HEK293T (cell line): Measurements from ENCODE around the gene PIK3CB.
"Not testable (repeated sequence)": the region's sequence is repeated elsewhere in the genome, so short reads cannot be mapped to it uniquely, and the experiment has no call there.

Experiments used
- CTCF ChIA-PET: fragments of 350-600 bp; formaldehyde crosslinking; extraction: SDS; loops from one replicate; lab custom pipeline; 2021; ENCODE audit warnings: antibody characterized with exemption, inconsistent platforms; lab: Yijun Ruan, JAX
- POLR2A ChIA-PET: fragments of 350-600 bp; formaldehyde crosslinking; extraction: SDS; loops from one replicate; lab custom pipeline; 2020; ENCODE audit warnings: antibody characterized with exemption, inconsistent platforms; lab: Yijun Ruan, JAX
- DNase-seq: peaks from one replicate; pipeline ENCODE4 v3.0.0; 2012; ENCODE audit warnings: mixed read lengths; ENCODE audit errors: extremely low spot score
- ARNT ChIP-seq: fragments of 450-650 bp; IDR thresholded peaks from 2 replicates; pipeline ENCODE4 v1.6.1; 2017; ENCODE audit warnings: mild to moderate bottlenecking
- BHLHE40 ChIP-seq: fragments of 450-650 bp; IDR thresholded peaks from 2 replicates; pipeline ENCODE4 v1.6.1; 2016; ENCODE audit warnings: mild to moderate bottlenecking, moderate library complexity, borderline replicate concordance
- CTBP1 ChIP-seq: fragments of 450-650 bp; IDR thresholded peaks from 2 replicates; pipeline ENCODE4 v1.6.1; 2016; ENCODE audit warnings: borderline replicate concordance
- ELF4 ChIP-seq: fragments of 450-650 bp; IDR thresholded peaks from 2 replicates; pipeline ENCODE4 v1.6.1; 2017; ENCODE audit warnings: antibody characterized with exemption
- FOXA1 ChIP-seq: fragments of 450-650 bp; IDR thresholded peaks from 2 replicates; pipeline ENCODE4 v1.6.1; 2016; ENCODE audit warnings: mild to moderate bottlenecking
- FOXK2 ChIP-seq: fragments of 450-650 bp; IDR thresholded peaks from 2 replicates; pipeline ENCODE4 v1.6.1; 2016; ENCODE audit warnings: mild to moderate bottlenecking
- FOXM1 ChIP-seq: fragments of 450-650 bp; IDR thresholded peaks from 2 replicates; pipeline ENCODE4 v1.6.1; 2017; ENCODE audit warnings: mild to moderate bottlenecking, borderline replicate concordance
- HDGF ChIP-seq: fragments of 450-650 bp; IDR thresholded peaks from 2 replicates; pipeline ENCODE4 v1.6.1; 2017; ENCODE audit warnings: antibody characterized with exemption, borderline replicate concordance
- L3MBTL2 ChIP-seq: fragments of 450-650 bp; conservative IDR thresholded peaks from 2 replicates; pipeline ENCODE4 v1.6.1; 2016; ENCODE audit warnings: mild to moderate bottlenecking
- LEF1 ChIP-seq: fragments of 450-650 bp; IDR thresholded peaks from 2 replicates; pipeline ENCODE4 v1.6.1; 2017; ENCODE audit warnings: mild to moderate bottlenecking, borderline replicate concordance
- NFRKB ChIP-seq: fragments of 450-650 bp; IDR thresholded peaks from 2 replicates; pipeline ENCODE4 v1.6.1; 2016; ENCODE audit warnings: mild to moderate bottlenecking, moderate library complexity
- PKNOX1 ChIP-seq: fragments of 450-650 bp; IDR thresholded peaks from 2 replicates; pipeline ENCODE4 v1.6.1; 2016
- SP1 ChIP-seq: fragments of 450-650 bp; IDR thresholded peaks from 2 replicates; pipeline ENCODE4 v1.6.1; 2017
- SUZ12 ChIP-seq: fragments of 450-650 bp; IDR thresholded peaks from 2 replicates; pipeline ENCODE4 v1.6.1; 2016; ENCODE audit warnings: mild to moderate bottlenecking
- TARDBP ChIP-seq: fragments of 450-650 bp; IDR thresholded peaks from 2 replicates; pipeline ENCODE4 v1.6.1; 2016
- ZNF384 ChIP-seq: fragments of 450-650 bp; IDR thresholded peaks from 2 replicates; pipeline ENCODE4 v1.6.1; 2016

The PIK3CB gene

GRCh38 chr3:138799822-138800221 is 34.9 kb downstream of the PIK3CB start:
- no peak for DNase-seq
- ChIA-PET CTCF (no interaction called here), POLR2A (no interaction called here)
- TF ChIP-seq SUZ12: no peak
- TF ChIP-seq ZNF384: no peak
- no peak for TF ChIP-seq FOXK2
- TF ChIP-seq ELF4: no peak
- no peak for TF ChIP-seq LEF1
- TF ChIP-seq L3MBTL2: no peak
- TF ChIP-seq SP1: no peak
- no peak for TF ChIP-seq PKNOX1
- no peak for TF ChIP-seq TARDBP
- TF ChIP-seq ARNT: no peak
- no peak for TF ChIP-seq FOXM1
- no peak for TF ChIP-seq BHLHE40
- TF ChIP-seq FOXA1: no peak
- TF ChIP-seq HDGF: no peak
- TF ChIP-seq CTBP1: no peak
- no peak for TF ChIP-seq NFRKB

GRCh38 chr3:138797508-138798038 is 37.2 kb downstream of the PIK3CB start:
- ChIA-PET POLR2A (interaction anchor here (1.0 kb wide), 1 partner anchor 9 kb away, joined by 3 read pairs; no protein-coding TSS in a partner anchor), CTCF (interaction anchor here (1.2 kb wide), 1 partner anchor 118 kb away, joined by 3 read pairs; no protein-coding TSS in a partner anchor)
- TF ChIP-seq ELF4 (no peak), BHLHE40 (no peak), CTBP1 (no peak), TARDBP (no peak), NFRKB (no peak), FOXK2 (no peak), SUZ12 (no peak), FOXM1 (no peak), HDGF (no peak), L3MBTL2 (no peak), ARNT (no peak), PKNOX1 (no peak), LEF1 (no peak), FOXA1 (no peak), ZNF384 (no peak), SP1 (no peak)
- DNase-seq: no peak

GRCh38 chr3:138796761-138797160 is 38.0 kb downstream of the PIK3CB start:
- ChIA-PET CTCF (interaction anchor here (1.2 kb wide), 1 partner anchor 119 kb away, joined by 3 read pairs; no protein-coding TSS in a partner anchor), POLR2A (interaction anchor here (1.0 kb wide), 1 partner anchor 9 kb away, joined by 3 read pairs; no protein-coding TSS in a partner anchor)
- DNase-seq: no peak
- no peak for TF ChIP-seq CTBP1
- no peak for TF ChIP-seq TARDBP
- TF ChIP-seq FOXM1: no peak
- no peak for TF ChIP-seq HDGF
- no peak for TF ChIP-seq ZNF384
- no peak for TF ChIP-seq L3MBTL2
- TF ChIP-seq PKNOX1: no peak

- TF ChIP-seq LEF1: no peak
- DNase-seq: no peak
- ChIA-PET CTCF (no interaction called here), POLR2A (no interaction called here)
Measured at GRCh38 chr3:138786788-138787271, 47.9 kb downstream of the PIK3CB start.

- ChIA-PET CTCF (interaction anchor here (0.6 kb wide), 2 partner anchors 30 to 37 kb away, joined by 4 to 5 read pairs; no protein-coding TSS in a partner anchor), POLR2A (no interaction called here)
- TF ChIP-seq TARDBP (no peak), SUZ12 (no peak), NFRKB (no peak), BHLHE40 (no peak), ARNT (no peak), PKNOX1 (no peak), ELF4 (no peak), ZNF384 (no peak), HDGF (no peak)
- DNase-seq: no peak
Measured at GRCh38 chr3:138785951-138786350, 48.8 kb downstream of the PIK3CB start.

GRCh38 chr3:138785362-138785857 is 49.3 kb downstream of the PIK3CB start:
- DNase-seq, POLR2A ChIA-PET: not testable (repeated sequence)
- CTCF ChIA-PET: interaction anchor here (0.6 kb wide), 2 partner anchors 31 to 37 kb away, joined by 4 to 5 read pairs; no protein-coding TSS in a partner anchor
